HL-60 (cell line): ENCODE results near the gene SMCO4.

Experiments used
- POLR2AphosphoS5 ChIP-seq: IDR thresholded peaks from 2 replicates; pipeline ENCODE4 v1.6.1; 2012; ENCODE audit warnings: low read depth
- TF ChIP-seq, protein P1 (sequence below): IDR thresholded peaks from one replicate; pipeline ENCODE4 v1.5.1; 2011; ENCODE audit warnings: low read length, control low read depth, inconsistent platforms; ENCODE audit not compliant: insufficient read depth
- TF ChIP-seq, protein P2 (sequence below): IDR thresholded peaks from 2 replicates; pipeline ENCODE4 v1.6.1; 2012; ENCODE audit warnings: low read depth; ENCODE audit not compliant: insufficient replicate concordance

DNA sequence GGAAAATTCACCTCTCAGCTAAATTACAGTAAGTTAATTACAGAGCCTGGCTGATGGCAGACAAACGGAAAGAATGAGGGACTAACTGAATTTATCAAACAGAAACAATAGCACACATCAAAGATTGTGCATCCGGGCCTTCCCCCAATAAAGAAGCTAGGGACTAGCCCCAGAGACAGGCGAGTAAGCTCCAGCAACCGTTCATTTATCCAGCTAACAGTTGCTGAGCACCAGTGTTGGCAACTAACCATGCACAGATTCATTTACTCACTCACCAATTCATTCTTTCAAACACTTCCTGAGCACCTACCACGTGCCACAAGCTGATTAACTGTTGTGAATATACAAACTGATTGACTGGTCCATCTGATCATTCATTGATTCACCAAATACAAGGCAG is 51.2 kb downstream of the SMCO4 start:
- TF ChIP-seq, protein P1, sequence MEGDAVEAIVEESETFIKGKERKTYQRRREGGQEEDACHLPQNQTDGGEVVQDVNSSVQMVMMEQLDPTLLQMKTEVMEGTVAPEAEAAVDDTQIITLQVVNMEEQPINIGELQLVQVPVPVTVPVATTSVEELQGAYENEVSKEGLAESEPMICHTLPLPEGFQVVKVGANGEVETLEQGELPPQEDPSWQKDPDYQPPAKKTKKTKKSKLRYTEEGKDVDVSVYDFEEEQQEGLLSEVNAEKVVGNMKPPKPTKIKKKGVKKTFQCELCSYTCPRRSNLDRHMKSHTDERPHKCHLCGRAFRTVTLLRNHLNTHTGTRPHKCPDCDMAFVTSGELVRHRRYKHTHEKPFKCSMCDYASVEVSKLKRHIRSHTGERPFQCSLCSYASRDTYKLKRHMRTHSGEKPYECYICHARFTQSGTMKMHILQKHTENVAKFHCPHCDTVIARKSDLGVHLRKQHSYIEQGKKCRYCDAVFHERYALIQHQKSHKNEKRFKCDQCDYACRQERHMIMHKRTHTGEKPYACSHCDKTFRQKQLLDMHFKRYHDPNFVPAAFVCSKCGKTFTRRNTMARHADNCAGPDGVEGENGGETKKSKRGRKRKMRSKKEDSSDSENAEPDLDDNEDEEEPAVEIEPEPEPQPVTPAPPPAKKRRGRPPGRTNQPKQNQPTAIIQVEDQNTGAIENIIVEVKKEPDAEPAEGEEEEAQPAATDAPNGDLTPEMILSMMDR = no peak
- no peak for TF ChIP-seq POLR2AphosphoS5
- TF ChIP-seq, protein P2, sequence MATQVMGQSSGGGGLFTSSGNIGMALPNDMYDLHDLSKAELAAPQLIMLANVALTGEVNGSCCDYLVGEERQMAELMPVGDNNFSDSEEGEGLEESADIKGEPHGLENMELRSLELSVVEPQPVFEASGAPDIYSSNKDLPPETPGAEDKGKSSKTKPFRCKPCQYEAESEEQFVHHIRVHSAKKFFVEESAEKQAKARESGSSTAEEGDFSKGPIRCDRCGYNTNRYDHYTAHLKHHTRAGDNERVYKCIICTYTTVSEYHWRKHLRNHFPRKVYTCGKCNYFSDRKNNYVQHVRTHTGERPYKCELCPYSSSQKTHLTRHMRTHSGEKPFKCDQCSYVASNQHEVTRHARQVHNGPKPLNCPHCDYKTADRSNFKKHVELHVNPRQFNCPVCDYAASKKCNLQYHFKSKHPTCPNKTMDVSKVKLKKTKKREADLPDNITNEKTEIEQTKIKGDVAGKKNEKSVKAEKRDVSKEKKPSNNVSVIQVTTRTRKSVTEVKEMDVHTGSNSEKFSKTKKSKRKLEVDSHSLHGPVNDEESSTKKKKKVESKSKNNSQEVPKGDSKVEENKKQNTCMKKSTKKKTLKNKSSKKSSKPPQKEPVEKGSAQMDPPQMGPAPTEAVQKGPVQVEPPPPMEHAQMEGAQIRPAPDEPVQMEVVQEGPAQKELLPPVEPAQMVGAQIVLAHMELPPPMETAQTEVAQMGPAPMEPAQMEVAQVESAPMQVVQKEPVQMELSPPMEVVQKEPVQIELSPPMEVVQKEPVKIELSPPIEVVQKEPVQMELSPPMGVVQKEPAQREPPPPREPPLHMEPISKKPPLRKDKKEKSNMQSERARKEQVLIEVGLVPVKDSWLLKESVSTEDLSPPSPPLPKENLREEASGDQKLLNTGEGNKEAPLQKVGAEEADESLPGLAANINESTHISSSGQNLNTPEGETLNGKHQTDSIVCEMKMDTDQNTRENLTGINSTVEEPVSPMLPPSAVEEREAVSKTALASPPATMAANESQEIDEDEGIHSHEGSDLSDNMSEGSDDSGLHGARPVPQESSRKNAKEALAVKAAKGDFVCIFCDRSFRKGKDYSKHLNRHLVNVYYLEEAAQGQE = no peak
